ENCODE results near the gene WNK2.

DNA sequence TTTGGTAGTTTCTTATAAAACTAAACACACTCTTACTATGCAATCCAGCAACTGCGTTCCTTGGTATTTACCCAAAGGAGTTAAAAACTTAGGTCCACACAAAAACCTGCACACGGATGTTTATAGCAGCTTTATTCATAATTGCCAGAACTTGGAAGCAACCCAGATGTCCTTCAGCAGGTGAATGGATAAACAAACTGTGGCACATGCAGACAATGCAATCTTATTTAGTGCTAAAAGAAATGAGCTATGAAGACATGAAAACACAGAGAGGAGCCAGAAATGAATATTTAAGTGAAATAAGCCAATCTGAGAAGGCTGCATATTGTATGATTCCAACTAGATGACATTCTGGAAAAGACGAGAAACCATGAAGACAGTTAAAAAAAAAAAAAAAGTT lies 10.7 kb downstream of the WNK2 start:
- TF ChIP-seq EZH2 (IDR thresholded peaks at IDR 0.05; ENCODE audit: borderline replicate concordance, low read depth, low read length, severe bottlenecking) (no peak), POLR2A (IDR thresholded peaks at IDR 0.05; ENCODE audit: low read depth, low read length) (no peak)
- TF ChIP-seq, protein P1, sequence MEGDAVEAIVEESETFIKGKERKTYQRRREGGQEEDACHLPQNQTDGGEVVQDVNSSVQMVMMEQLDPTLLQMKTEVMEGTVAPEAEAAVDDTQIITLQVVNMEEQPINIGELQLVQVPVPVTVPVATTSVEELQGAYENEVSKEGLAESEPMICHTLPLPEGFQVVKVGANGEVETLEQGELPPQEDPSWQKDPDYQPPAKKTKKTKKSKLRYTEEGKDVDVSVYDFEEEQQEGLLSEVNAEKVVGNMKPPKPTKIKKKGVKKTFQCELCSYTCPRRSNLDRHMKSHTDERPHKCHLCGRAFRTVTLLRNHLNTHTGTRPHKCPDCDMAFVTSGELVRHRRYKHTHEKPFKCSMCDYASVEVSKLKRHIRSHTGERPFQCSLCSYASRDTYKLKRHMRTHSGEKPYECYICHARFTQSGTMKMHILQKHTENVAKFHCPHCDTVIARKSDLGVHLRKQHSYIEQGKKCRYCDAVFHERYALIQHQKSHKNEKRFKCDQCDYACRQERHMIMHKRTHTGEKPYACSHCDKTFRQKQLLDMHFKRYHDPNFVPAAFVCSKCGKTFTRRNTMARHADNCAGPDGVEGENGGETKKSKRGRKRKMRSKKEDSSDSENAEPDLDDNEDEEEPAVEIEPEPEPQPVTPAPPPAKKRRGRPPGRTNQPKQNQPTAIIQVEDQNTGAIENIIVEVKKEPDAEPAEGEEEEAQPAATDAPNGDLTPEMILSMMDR (IDR thresholded peaks at IDR 0.05; ENCODE audit: extremely low read depth in 1 of 2, insufficient read depth in 1 of 2, low read depth in 1 of 2, low read length in 2 of 2), result no peak

All from endothelial cell of umbilical vein (primary cell).